Measurements from ENCODE around the gene TROAP.

DNA sequence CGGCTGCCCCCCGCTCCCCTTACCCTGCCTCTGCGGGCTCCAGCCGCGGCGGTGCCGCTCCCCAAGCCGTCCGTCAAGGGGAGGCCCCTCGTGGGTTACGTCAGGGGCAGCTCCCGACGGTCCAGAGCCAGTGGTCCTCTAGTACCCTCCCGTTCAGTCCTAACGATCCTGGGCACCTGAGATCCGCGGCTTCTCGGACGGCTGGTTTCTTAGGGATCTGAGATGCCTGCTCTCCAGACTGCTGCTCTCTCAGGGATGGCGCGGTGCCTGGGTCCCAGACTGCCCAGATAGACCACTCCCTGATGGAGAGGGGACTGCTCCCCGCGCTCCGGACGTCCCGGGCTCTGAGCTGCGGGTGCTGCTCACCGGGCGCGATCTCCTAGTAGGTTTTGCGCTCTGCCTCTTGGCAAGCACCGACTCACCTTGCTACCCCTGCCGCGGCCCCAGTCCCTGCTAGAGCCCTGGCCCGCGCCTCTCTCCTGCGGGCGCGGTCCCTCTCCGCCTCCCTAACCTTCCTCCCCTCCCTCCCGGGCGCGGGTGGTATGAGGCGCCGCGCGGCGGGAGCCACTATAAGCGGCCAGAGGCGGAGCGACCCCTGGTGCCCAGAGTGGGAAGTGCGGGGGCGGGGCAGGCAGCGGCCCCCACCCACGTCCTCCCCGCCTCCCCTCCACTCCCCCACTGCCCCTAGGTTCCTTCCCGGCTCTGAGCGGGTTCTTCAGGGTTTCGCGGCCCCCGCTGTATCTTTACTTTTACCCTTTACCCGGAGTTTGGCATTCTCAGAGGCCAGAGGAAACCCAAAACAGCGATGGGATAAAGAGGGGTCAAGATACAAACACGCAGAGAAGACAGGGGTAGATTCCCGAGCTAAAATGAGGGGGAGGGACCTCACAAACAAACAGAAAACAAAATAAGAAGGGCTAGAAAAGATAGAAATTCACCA, 13.9 kb downstream of the TROAP start, which contains the start of gene C1QL4:
- peak; percentile 98 for TF ChIP-seq CTCF (IDR thresholded peaks at IDR 0.05)
- TF ChIP-seq EZH2phosphoT487 (IDR thresholded peaks at IDR 0.05) = peak; percentile 92
- TF ChIP-seq EZH2 (IDR thresholded peaks at IDR 0.05) = peak; percentile 94

Data from neural progenitor cell (in vitro differentiated cells).